Right forelimb (tissue), 1 donor: ENCODE measurements around the gene ANXA2R.
"Not testable (repeated sequence)": the region's sequence is repeated elsewhere in the genome, so short reads cannot be mapped to it uniquely, and the experiment has no call there.

ENCODE experiments used
- DNase-seq: peaks from one replicate; pipeline ENCODE4 v3.0.0-alpha.2; 2018

Gene ANXA2R

GRCh38 chr5:43033841-43034590, 6.1 kb downstream of the ANXA2R start:
- no peak for DNase-seq

- DNase-seq: no peak
Observed at GRCh38 chr5:43027054-43027785, 12.9 kb downstream of the ANXA2R start.

- DNase-seq: not testable (repeated sequence)
Observed at GRCh38 chr5:43025184-43025950, 14.8 kb downstream of the ANXA2R start.

GRCh38 chr5:43024217-43024616, 15.9 kb downstream of the ANXA2R start:
- DNase-seq: no peak

- DNase-seq: no peak
Observed at GRCh38 chr5:43021151-43021550, 19.0 kb downstream of the ANXA2R start.

GRCh38 chr5:43020399-43020746, 19.7 kb downstream of the ANXA2R start:
- no peak for DNase-seq

GRCh38 chr5:43019614-43020398, 20.3 kb downstream of the ANXA2R start:
- peak; percentile 77 for DNase-seq

GRCh38 chr5:43019291-43019613, 20.9 kb downstream of the ANXA2R start:
- no peak for DNase-seq

GRCh38 chr5:43017428-43017815, 22.7 kb downstream of the ANXA2R start:
- peak; percentile 45 for DNase-seq

- no peak for DNase-seq
Observed at GRCh38 chr5:43016217-43016779, 23.8 kb downstream of the ANXA2R start.

- DNase-seq: no peak
Observed at GRCh38 chr5:43014522-43014921, 25.6 kb downstream of the ANXA2R start.

- no peak for DNase-seq
Observed at GRCh38 chr5:43010935-43011315, 29.2 kb downstream of the ANXA2R start.

- peak; percentile 82 for DNase-seq
Observed at GRCh38 chr5:43008363-43009153, 31.6 kb downstream of the ANXA2R start.

GRCh38 chr5:43007911-43008362, 32.2 kb downstream of the ANXA2R start:
- peak; percentile 75 for DNase-seq

- DNase-seq: peak; percentile 85
Observed at GRCh38 chr5:43007246-43007910, 32.7 kb downstream of the ANXA2R start.

- no peak for DNase-seq
Observed at GRCh38 chr5:43006424-43007202, 33.5 kb downstream of the ANXA2R start.

GRCh38 chr5:43005031-43005430, 35.1 kb downstream of the ANXA2R start:
- DNase-seq: no peak

- no peak for DNase-seq
Observed at GRCh38 chr5:43001748-43002147, 38.4 kb downstream of the ANXA2R start.

- no peak for DNase-seq
Observed at GRCh38 chr5:43000914-43001313, 39.2 kb downstream of the ANXA2R start.

- DNase-seq: no peak
Observed at GRCh38 chr5:43000111-43000840, 39.8 kb downstream of the ANXA2R start.
